T1000 (cell line): ENCODE results near the gene C13orf42.
A peak's percentile ranks its signal among the peaks of the same experiment; 100 is the strongest.
"Not testable (repeated sequence)": the region's sequence is repeated elsewhere in the genome, so short reads cannot be mapped to it uniquely, and the experiment has no call there.

Source experiments
- DNase-seq: peaks from one replicate; lab custom pipeline; 2025; ENCODE audit warnings: mixed read lengths; lab: John Stamatoyannopoulos, UW

C13orf42 gene

DNA sequence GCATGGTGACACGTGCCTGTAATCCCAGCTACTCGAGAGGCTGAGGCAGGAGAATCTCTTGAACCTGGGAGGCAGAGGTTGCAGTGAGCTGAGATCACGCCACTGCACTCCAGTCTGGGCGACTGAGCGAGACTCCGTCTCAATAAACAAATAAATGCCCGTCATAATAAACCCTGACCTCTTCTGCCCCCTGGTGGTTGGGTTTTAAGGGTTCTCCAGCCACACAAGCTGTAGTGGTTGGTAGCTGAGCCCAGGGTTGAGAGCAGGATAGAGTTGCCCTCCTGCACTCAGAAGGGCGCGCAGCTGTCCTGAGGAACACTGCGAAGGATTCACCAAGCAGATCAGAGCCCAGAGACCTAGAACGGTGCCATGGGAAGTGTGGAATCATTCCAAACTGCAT lies 9.8 kb upstream of the C13orf42 start:
- not testable (repeated sequence) for DNase-seq

- no peak for DNase-seq
Measured at GRCh38 chr13:51118809-51119431, 7.8 kb upstream of the C13orf42 start.

DNA sequence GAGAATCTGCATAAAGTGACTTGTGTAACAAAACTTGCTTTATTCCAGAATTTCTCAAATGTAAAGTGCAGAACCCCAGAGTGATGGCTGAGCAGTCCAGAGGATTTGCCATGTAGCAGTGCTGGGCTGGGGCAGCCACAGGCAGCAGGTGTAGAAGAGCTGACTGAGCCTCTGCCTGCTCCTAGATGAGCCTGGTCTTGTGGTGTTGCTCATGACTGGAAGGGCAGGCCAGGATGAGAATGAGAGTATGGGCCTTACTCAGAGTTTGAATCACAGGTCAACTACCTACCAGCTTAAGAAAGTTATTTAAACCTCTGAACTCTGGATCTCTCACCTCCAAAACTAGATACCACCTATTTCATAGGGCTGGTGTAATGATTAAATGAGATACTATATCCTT lies 2.9 kb upstream of the C13orf42 start:
- DNase-seq = no peak

DNA sequence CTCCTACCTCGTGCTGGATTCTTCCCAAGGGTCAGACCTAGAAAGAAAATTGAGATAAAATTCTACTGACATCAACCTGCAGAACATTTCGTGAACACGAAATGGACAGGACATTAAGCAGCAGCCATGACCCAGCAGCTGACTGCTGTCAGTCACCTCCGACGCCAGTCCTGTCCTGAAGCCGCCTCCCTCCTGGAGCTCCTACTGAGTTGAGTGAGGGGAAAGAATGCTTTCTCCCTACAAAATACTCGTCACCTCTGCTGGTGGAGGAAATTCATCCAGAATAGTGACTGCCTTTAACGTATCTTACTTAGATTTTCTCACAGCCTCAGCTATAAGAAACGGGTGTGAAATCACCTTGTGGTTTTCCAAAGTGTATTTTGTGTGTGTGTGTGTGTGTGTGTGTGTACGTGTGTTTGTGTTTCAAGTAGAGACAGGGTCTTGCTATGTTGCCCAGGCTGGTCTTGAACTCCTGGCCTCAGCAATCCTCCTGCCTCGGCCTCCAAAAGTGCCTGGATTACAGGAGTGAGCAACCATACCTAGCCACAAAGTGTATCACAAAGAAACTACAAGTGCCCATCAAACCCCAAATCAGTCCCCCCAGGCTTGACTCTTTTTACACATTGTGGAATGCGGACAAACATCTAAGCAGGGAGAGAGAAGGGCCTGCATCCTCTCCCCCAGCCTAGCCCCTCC lies 2.3 kb upstream of the C13orf42 start:
- DNase-seq = no peak

DNA sequence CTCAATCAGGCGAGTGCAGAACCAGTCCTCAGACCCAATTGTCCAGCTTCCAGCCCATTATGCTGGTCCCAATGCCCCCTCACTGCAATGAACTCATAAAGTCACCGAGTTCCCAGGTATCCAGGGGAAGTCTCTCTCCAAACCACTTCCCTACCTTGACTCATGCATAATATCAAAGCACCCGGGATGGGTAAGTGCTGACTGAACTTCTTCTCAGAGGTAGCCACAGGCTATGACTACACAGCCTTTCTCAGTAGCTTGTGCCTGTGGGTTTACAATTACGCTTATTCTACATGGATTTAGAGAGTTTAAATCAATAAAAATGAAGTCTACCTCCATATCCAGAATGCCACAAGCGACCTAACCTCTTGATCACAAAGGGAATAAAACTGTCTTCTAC lies 1.7 kb upstream of the C13orf42 start:
- DNase-seq = no peak

- no peak for DNase-seq
Measured at GRCh38 chr13:51111997-51112396, 923 bp upstream of the C13orf42 start.

GRCh38 chr13:51107996-51108395 lies 3.1 kb downstream of the C13orf42 start:
- no peak for DNase-seq

DNA sequence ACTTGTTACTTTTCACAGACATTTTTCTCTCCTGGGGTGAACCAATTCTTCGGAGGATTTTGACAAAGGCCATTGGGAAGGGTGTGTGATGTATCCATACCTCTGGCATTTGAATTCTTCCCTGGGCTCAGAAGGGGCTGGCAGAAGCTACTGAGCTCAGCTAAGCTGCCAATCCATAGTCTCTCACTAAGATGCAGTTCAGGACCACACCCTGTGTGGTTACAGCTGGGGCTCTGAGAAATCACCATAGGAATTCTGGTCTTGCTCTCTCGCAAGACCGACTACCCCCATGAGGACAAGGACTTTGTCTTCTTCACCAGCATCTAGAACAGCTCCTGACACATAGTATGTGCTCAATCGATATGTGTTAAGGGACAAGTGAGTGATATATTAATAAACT lies 6.0 kb downstream of the C13orf42 start:
- DNase-seq = no peak

- DNase-seq = no peak
Measured at GRCh38 chr13:51101636-51102235, 9.3 kb downstream of the C13orf42 start.

GRCh38 chr13:51097353-51098043 lies 13.6 kb downstream of the C13orf42 start:
- DNase-seq = no peak

DNA sequence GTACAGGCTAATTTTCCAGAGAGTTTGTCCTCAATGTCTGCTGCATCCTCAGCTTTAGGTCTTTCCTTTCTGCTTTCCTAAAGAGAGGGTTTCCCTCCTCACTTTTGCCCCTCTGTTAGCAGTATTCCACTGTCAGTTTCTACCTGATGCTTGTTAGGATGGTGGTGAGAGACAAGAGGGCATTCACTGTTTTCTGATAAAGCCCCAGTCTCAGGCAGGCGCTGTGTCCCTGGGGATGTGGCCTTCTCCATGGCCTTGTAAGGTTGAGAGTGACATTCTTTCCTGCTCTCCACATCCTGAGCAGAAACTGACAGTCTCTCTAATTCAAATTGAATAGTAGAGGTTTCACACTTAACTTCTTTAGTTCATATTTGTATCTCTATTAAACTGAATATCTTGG lies 14.9 kb downstream of the C13orf42 start:
- no peak for DNase-seq

DNA sequence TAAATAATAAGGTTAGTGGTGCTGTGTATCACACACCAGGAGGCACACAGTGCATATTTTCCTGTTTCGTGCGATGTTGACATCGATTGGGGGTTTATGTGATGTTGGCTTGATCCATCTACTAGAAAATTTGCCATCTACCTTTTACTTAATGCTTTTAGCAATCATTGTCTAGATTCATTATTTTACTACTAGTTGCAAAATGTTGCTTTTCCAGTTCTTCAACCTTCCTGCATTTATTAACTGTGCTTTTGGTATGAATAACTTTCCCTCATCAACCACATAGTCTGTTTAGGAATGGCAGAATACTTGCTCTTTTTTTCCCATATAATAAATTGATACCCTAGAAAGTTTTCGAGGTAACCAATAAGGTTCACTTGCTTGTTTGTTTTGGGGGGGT lies 17.5 kb downstream of the C13orf42 start:
- DNase-seq = no peak

DNA sequence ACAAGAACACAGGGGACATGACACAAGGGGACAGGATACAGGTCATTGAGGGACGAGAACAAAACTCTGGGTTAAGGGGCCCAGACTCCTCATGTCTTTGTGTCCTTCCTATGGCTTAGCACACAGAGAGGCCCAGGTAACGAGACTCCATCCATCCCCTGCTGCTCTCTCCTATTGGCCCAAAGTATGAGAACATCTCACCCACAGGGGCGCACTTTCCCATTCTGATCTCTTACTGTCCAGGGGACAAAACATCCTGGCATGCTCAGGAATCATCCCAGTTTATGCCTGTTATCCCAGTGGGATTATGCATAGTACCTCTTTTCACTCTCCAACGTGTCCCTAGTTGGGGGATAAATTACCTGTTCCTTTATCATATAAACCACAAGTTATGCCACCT lies 19.2 kb downstream of the C13orf42 start:
- DNase-seq = no peak

DNA sequence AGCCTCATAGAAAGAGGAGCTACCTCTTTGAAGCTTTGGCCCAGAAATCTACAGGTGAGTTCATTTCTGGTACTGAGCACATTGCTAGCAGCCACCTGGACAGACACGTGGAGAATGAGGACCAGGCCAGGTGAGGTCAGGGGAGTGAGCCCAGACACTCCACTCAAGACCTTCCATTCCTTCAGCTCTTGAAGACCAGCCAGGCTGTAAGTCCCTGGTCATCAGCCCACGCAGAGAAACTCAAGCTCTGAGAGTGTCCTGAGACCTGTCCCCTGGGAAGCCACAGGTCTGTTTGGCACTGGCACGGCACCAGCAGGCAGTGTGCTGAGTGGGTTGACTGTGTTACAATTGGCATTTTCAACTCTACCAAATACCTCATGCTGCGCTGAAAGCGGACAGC lies 27.4 kb downstream of the C13orf42 start:
- DNase-seq = no peak

DNA sequence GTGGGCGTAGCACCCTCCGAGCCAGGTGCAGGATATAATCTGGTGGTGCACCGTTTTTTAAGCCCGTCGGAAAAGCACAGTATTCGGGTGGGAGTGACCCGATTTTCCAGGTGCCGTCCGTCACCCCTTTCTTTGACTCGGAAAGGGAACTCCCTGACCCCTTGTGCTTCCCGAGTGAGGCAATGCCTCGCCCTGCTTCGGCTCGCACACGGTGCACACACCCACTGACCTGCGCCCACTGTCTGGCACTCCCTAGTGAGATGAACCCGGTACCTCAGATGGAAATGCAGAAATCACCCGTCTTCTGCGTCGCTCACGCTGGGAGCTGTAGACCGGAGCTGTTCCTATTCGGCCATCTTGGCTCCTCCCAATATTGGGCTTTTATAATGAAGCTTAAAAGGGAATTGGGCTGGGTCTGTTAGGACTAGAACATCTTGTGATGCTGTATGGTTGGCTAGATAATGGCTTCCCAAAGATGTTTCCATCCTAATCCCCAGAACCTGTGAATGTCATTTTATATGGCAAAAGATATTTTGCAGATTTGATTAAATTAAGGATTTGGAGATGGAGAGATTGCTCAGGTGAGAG lies 30.5 kb downstream of the C13orf42 start:
- not testable (repeated sequence) for DNase-seq

DNA sequence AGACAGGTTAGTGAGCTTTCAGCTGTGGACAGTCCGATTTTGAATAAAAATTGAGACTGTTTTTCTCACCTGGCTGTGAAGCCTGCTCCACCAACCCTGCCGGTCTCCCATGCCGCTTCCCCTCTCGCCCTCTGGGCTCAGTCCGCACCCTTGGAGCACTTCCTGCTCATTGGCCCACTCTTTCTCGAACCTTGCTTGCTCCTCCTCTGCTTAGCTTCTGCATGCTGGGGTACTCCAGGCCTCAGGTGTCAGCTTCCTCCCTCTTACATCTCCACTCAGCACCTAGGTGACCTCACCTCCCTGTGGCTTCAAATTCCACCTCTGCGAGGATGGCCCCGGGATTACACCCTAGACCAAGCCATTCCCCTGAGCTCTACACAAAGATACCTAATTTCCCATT lies 39.6 kb downstream of the C13orf42 start:
- DNase-seq = no peak

GRCh38 chr13:51070005-51070649 lies 40.9 kb downstream of the C13orf42 start:
- peak; percentile 12 for DNase-seq

DNA sequence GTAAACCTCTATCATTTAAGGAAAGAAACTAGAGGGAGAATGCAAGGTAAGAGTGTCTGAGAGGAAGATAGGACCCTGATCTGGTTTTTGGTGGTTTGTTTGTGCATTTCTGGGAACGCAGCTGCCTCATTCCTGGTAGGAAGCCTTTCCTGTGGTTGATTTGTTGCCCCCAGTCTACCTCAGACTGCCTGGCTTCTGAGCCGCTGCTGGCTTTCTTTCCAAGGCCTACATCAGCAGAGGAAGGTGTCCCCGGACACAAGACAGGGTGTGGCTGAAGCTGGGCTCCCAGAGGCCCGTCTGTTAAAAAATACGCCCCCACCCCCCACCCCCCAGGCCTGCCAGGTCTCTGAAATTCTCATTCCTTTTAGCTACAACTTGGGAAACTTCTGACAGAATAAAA lies 42.6 kb downstream of the C13orf42 start:
- no peak for DNase-seq

DNA sequence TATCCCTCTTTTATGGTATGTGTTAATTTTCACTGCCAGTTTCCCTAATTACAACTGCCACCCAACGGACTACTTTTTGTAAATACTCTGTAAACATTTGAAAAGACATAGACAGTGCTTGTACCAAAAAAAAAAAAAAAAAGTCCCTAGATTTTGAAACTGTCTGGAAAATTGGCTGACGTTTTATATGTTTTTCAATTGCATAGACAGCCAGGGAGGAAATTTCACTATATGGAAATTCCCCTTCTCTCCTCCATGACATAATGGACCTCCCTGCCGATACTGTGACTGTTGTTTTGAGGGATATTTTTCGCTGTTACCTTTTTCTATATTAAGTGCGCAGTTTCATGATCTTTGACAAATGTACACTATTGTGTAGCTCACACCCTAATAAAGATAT lies 43.4 kb downstream of the C13orf42 start:
- DNase-seq = no peak

GRCh38 chr13:51067210-51067701 lies 43.8 kb downstream of the C13orf42 start:
- no peak for DNase-seq

DNA sequence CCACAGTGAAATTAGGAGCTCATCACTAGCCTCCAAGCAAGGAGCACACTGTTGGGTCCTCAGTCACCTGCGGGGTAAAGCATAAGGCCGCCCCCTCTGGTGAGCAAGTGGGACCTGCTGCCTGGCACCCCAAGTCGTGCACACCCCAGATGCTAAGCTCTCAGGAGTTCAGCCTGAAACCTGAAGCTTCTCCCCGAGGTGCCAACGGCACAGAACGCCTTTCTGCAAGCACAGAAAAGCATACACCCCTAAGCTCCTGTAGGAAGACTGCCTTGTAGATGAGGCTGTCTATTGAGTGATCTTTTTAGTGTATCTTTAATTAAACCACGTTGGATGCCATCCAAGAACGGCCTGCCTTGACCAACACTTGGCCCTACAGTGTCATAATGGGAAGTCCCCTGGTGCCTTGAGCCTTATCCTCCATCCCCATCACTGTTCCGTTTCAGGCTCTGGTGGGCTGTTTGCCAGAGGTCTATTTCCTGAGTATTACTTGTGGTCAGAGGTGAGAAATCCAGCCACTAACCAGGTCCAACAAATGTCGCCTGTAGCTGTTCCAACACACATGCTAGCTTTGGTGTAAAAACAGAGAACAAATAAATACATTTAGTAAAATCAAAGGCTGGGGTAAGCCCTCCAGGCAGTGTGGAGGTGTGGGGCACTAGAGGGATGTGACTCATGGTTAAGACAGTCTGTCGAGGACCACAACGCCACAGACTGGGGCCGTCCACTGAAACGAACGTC lies 44.8 kb downstream of the C13orf42 start:
- DNase-seq = no peak
